Measurements from ENCODE around the gene NKX6-1. TPM values are rescaled to one million over a fixed set of nuclear protein-coding genes. Genes with fewer than 3 reads are reported as not detected.

NKX6-1 gene
- total and polyA plus RNA-seq, 9 of the 15 experiments (the other 6 are each of a cell fraction or from before 2014, with no cell fraction given), result not detected

DNA sequence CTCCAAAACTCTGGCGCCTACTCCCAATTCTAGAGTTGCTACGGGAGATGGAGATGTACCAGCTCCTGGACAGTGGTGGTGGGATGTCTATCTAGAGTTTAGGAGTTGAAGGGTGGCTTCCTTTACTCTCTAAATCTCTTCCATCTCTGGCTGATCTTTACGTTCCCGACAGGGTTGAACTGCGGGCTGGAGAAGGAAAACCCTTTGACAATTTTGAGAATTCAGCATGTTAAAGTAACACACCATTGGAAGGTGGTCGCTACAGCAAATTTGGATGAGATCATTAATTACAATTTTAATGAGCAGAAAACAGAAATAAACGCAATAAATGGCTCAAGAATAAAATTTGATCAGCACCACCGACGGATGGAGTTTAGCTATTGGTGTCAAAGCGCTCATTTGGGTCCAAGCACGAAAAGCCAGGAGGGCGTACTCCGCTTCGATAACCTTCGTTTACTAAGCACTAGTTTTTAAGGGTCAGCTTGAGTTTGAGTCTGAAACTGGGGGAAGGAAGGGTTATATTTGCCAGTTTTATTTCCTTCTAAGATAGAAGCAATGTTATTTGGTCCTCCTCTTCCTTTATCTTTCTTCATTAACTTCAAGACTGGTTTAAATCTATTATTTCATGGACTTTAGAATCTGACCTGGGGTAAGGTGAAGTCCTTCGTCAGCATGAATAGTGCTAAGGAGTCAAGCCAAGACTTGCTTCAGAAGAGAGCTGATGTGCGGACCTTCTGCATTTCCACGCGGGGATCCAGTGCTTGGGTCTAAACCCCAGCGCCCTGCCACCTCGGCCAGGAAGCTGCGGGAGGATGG, 1.5 kb upstream of the NKX6-1 start:
- H3K9me3 ChIP-seq (replicated peaks; ENCODE audit: control insufficient read depth, insufficient read depth, low read depth, low read length), result no peaks in the 10 kb centered on the region
- in situ Hi-C loops (cut with MboI), result loop anchor here (10.0 to 25.0 kb wide), 2 partner anchors 856 to 988 kb away; no protein-coding TSS in a partner anchor
- no peaks in the 10 kb centered on the region for H3K79me2 ChIP-seq (ENCODE audit: control insufficient read depth, insufficient read depth, low read length)
- DNase-seq (ENCODE audit: extremely low read depth in 1 of 4, low spot score in 3 of 4), result no peak
- H3K4me3 ChIP-seq, result no peak overlapping the region
- no peak for TF ChIP-seq CC2D1A (IDR thresholded peaks at IDR 0.05)
- no peak for TF ChIP-seq HMGN3 (IDR thresholded peaks at IDR 0.05; ENCODE audit: borderline replicate concordance, extremely low read depth, insufficient read length, low read depth, low read length)
- no peak for TF ChIP-seq PTTG1 (tag; IDR thresholded peaks at IDR 0.05; ENCODE audit: low read depth)
- TF ChIP-seq MCM5 (IDR thresholded peaks at IDR 0.05; ENCODE audit: low read depth), result no peak
- TF ChIP-seq IFI16 (CRISPR knock-in tag; IDR thresholded peaks at IDR 0.05), result no peak
- ChIA-PET POLR2A (no interaction called here), CTCF (ENCODE audit: low intra/inter-chr PET ratio) (interaction anchor here (0.6 kb wide), 1 partner anchor 594 kb away, joined by 3 read pairs; no protein-coding TSS in a partner anchor)
- no peak overlapping the region for H3K9ac ChIP-seq (ENCODE audit: insufficient read depth in 1 of 2, low read depth in 2 of 2, low read length in 2 of 2)
- no peak overlapping the region for H2AFZ ChIP-seq (ENCODE audit: low read depth, low read length)
- peaks cover 36 to 59% of the 10 kb centered on the region in 2 experiments for H3K27me3 ChIP-seq (ENCODE audit: control insufficient read depth in 2 of 2, insufficient read depth in 2 of 2, low read length in 2 of 2)
- H3K27ac ChIP-seq (ENCODE audit: extremely low read depth, low read depth, low read length), result no peak overlapping the region
- 1% methylated on average over 19 of the region's 22 CpGs for WGBS (ENCODE audit: insufficient coverage, low coverage, missing lambda C conversion rate)
- intact Hi-C loops (cut with micrococcal nuclease), result loop anchor here (10.0 kb wide), 3 partner anchors 346 to 996 kb away; no protein-coding TSS in a partner anchor
- no TSS peak for BruUV-seq (replicated peaks)
- peaks cover 0 to 25% of the 10 kb centered on the region in 2 experiments; a peak in 2 of 5 replicates for H3K4me1 ChIP-seq (replicated peaks in 1 of 2; ENCODE audit: control insufficient read depth in 2 of 2, insufficient read depth in 2 of 2, low read length in 2 of 2)
- no peak for ATAC-seq
- H4K20me1 ChIP-seq (replicated peaks; ENCODE audit: control insufficient read depth, insufficient read depth, low read length), result no peaks in the 10 kb centered on the region
- H3K36me3 ChIP-seq (ENCODE audit: control insufficient read depth, insufficient read depth, low read length), result no peaks in the 10 kb centered on the region
- no peak for FAIRE-seq
- H3K4me2 ChIP-seq (ENCODE audit: insufficient read depth, low read length), result no peak overlapping the region
- H3K9me1 ChIP-seq (ENCODE audit: control insufficient read depth, insufficient read depth, low read length), result no peaks in the 10 kb centered on the region

DNA sequence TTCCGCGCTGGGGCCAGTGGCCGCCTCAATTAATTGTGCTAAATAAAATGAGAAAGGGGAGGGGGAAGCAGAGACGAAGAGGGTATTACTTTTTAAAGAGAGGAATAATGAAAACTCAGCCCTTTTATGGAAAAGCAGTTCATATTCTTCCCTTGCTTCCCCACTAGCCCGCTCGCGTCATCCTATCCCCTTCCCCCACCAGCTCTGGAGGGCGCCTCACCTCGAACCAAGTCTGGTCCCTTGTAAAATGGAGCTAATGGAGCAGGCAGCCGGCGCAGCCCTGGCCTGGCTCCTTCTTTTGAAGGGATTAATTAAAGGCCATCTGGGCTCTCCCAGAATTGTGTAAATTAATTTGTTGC, 511 bp upstream of the NKX6-1 start:
- ATAC-seq (no peak), FAIRE-seq (no peak), DNase-seq (ENCODE audit: extremely low read depth in 1 of 4, low spot score in 3 of 4) (no peak)
- intact Hi-C loops (cut with micrococcal nuclease), result no loop called here
- in situ Hi-C loops (cut with MboI), result no loop called here
- Histone ChIP-seq H3K79me2 (ENCODE audit: control insufficient read depth, insufficient read depth, low read length) (no peaks in the 10 kb centered on the region), H3K27me3 (ENCODE audit: control insufficient read depth in 2 of 2, insufficient read depth in 2 of 2, low read length in 2 of 2) (peaks cover 40 to 66% of the 10 kb centered on the region in 2 experiments), H3K36me3 (ENCODE audit: control insufficient read depth, insufficient read depth, low read length) (no peaks in the 10 kb centered on the region), H3K9me3 (replicated peaks; ENCODE audit: control insufficient read depth, insufficient read depth, low read depth, low read length) (no peaks in the 10 kb centered on the region), H3K4me2 (ENCODE audit: insufficient read depth, low read length) (no peak overlapping the region), H4K20me1 (replicated peaks; ENCODE audit: control insufficient read depth, insufficient read depth, low read length) (no peaks in the 10 kb centered on the region), H3K4me1 (replicated peaks in 1 of 2; ENCODE audit: control insufficient read depth in 2 of 2, insufficient read depth in 2 of 2, low read length in 2 of 2) (peaks cover 0 to 25% of the 10 kb centered on the region in 2 experiments; a peak in 2 of 5 replicates), H2AFZ (ENCODE audit: low read depth, low read length) (no peak overlapping the region), H3K9me1 (ENCODE audit: control insufficient read depth, insufficient read depth, low read length) (no peaks in the 10 kb centered on the region), H3K27ac (ENCODE audit: extremely low read depth, low read depth, low read length) (no peak overlapping the region), H3K4me3 (no peak overlapping the region), H3K9ac (ENCODE audit: insufficient read depth in 1 of 2, low read depth in 2 of 2, low read length in 2 of 2) (no peak overlapping the region)
- WGBS (ENCODE audit: insufficient coverage, low coverage, missing lambda C conversion rate), result 42% methylated on average over 7 of the region's 11 CpGs
- BruUV-seq (replicated peaks), result no TSS peak
- POLR2A ChIA-PET, result no interaction called here
- CTCF ChIA-PET (ENCODE audit: low intra/inter-chr PET ratio), result no interaction called here
- TF ChIP-seq, protein P1, sequence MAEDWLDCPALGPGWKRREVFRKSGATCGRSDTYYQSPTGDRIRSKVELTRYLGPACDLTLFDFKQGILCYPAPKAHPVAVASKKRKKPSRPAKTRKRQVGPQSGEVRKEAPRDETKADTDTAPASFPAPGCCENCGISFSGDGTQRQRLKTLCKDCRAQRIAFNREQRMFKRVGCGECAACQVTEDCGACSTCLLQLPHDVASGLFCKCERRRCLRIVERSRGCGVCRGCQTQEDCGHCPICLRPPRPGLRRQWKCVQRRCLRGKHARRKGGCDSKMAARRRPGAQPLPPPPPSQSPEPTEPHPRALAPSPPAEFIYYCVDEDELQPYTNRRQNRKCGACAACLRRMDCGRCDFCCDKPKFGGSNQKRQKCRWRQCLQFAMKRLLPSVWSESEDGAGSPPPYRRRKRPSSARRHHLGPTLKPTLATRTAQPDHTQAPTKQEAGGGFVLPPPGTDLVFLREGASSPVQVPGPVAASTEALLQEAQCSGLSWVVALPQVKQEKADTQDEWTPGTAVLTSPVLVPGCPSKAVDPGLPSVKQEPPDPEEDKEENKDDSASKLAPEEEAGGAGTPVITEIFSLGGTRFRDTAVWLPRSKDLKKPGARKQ (CRISPR knock-in tag; IDR thresholded peaks at IDR 0.05), result no peak
- no peak for TF ChIP-seq ZNF354B (CRISPR knock-in tag; IDR thresholded peaks at IDR 0.05)
- no peak for TF ChIP-seq JUN (IDR thresholded peaks at IDR 0.05; ENCODE audit: borderline replicate concordance, low read depth, low read length)
- no peak for TF ChIP-seq JUN (CRISPR knock-in tag; IDR thresholded peaks at IDR 0.05; ENCODE audit: borderline replicate concordance)
- TF ChIP-seq EZH2 (IDR thresholded peaks at IDR 0.05; ENCODE audit: borderline replicate concordance, low read depth, low read length), result no peak
- TF ChIP-seq, protein P2, sequence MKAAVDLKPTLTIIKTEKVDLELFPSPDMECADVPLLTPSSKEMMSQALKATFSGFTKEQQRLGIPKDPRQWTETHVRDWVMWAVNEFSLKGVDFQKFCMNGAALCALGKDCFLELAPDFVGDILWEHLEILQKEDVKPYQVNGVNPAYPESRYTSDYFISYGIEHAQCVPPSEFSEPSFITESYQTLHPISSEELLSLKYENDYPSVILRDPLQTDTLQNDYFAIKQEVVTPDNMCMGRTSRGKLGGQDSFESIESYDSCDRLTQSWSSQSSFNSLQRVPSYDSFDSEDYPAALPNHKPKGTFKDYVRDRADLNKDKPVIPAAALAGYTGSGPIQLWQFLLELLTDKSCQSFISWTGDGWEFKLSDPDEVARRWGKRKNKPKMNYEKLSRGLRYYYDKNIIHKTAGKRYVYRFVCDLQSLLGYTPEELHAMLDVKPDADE (conservative IDR thresholded peaks at IDR 0.05; ENCODE audit: control insufficient read depth, low read depth, low read length), result no peak
